Liver (tissue), 9 donors: Measurements from ENCODE around the gene MOSPD3. TPM values are rescaled to one million over a fixed set of nuclear protein-coding genes. Genes with fewer than 3 reads are reported as not detected.

Experiments used
- DNase-seq: peaks from one replicate; pipeline ENCODE4 v3.0.0-alpha.2; 2017; ENCODE audit warnings: low spot score
- H3K27ac ChIP-seq, 2 donors: one replicate each; pipeline ENCODE4 v1.7.0; 2013; ENCODE audit warnings: inconsistent platforms in 2 of 2, low read length in 2 of 2, control low read depth in 1 of 2, low read depth in 1 of 2, mild to moderate bottlenecking in 1 of 2
- H3K27me3 ChIP-seq, 4 donors: one replicate each; pipeline versions ENCODE4 v1.6.1 to v1.7.0; 2013; ENCODE audit warnings: low read length in 3 of 4, inconsistent platforms in 1 of 4, mild to moderate bottlenecking in 1 of 4, moderate library complexity in 1 of 4; ENCODE audit not compliant: control insufficient read depth in 4 of 4, insufficient read depth in 4 of 4
- H3K36me3 ChIP-seq, 4 donors: one replicate each; pipeline versions ENCODE4 v1.6.1 to v1.7.0; 2013; ENCODE audit warnings: low read length in 3 of 4, mild to moderate bottlenecking in 3 of 4, low read depth in 1 of 4, moderate library complexity in 1 of 4; ENCODE audit not compliant: control insufficient read depth in 4 of 4, insufficient read depth in 3 of 4
- H3K4me1 ChIP-seq, 4 donors: one replicate each; pipeline versions ENCODE4 v1.6.1 to v1.7.0; 2013; ENCODE audit warnings: low read length in 3 of 4, mild to moderate bottlenecking in 3 of 4, moderate library complexity in 1 of 4; ENCODE audit not compliant: control insufficient read depth in 4 of 4, insufficient read depth in 4 of 4
- H3K4me3 ChIP-seq, 3 donors: one replicate each; pipeline versions ENCODE4 v1.6.1 to v1.7.0; 2013; ENCODE audit warnings: low read length in 3 of 3, control low read depth in 1 of 3, low read depth in 1 of 3, mild to moderate bottlenecking in 1 of 3
- H3K9ac ChIP-seq, 2 donors: one replicate each; pipeline ENCODE4 v1.7.0; 2013; ENCODE audit warnings: low read length in 2 of 2, mild to moderate bottlenecking in 2 of 2, moderate library complexity in 2 of 2, control low read depth in 1 of 2, low read depth in 1 of 2
- H3K9me3 ChIP-seq, 4 donors: one replicate each; pipeline versions ENCODE4 v1.6.1 to v1.7.0; 2013; ENCODE audit warnings: low read length in 3 of 4; ENCODE audit not compliant: control insufficient read depth in 4 of 4
- FOXA1 ChIP-seq: IDR thresholded peaks from 2 replicates; pipeline ENCODE4 v1.6.1; 2016; ENCODE audit warnings: antibody characterized with exemption
- FOXA2 ChIP-seq: IDR thresholded peaks from 2 replicates; pipeline ENCODE4 v1.6.1; 2016; ENCODE audit warnings: antibody characterized with exemption
- GABPA ChIP-seq, 2 donors: IDR thresholded peaks in 1 of 2; conservative IDR thresholded peaks in 1 of 2; 2 replicates each; pipeline ENCODE4 v1.6.1; 2016; ENCODE audit warnings: antibody characterized with exemption in 2 of 2, mild to moderate bottlenecking in 1 of 2, moderate library complexity in 1 of 2
- HNF4A ChIP-seq, 2 donors: conservative IDR thresholded peaks; 2 replicates each; pipeline ENCODE4 v1.6.1; 2016; ENCODE audit warnings: antibody characterized with exemption in 2 of 2, mild to moderate bottlenecking in 2 of 2
- HNF4G ChIP-seq: IDR thresholded peaks from 2 replicates; pipeline ENCODE4 v1.6.1; 2016; ENCODE audit warnings: antibody characterized with exemption
- JUND ChIP-seq, 2 donors: IDR thresholded peaks; 2 replicates each; pipeline ENCODE4 v1.6.1; 2016; ENCODE audit warnings: antibody characterized with exemption in 2 of 2
- MAX ChIP-seq: IDR thresholded peaks from 2 replicates; pipeline ENCODE4 v1.6.1; 2016; ENCODE audit warnings: antibody characterized with exemption
- NR2F2 ChIP-seq: IDR thresholded peaks from 2 replicates; pipeline ENCODE4 v1.6.1; 2016; ENCODE audit warnings: antibody characterized with exemption
- REST ChIP-seq: IDR thresholded peaks from 2 replicates; pipeline ENCODE4 v1.6.1; 2016; ENCODE audit warnings: antibody characterized with exemption, mild to moderate bottlenecking
- RXRA ChIP-seq, 2 donors: IDR thresholded peaks; 2 replicates each; pipeline ENCODE4 v1.6.1; 2017 to 2018; ENCODE audit warnings: antibody characterized with exemption in 2 of 2, mild to moderate bottlenecking in 1 of 2
- SP1 ChIP-seq: IDR thresholded peaks from 2 replicates; pipeline ENCODE4 v1.6.1; 2018; ENCODE audit warnings: antibody characterized with exemption, mild to moderate bottlenecking
- YY1 ChIP-seq: IDR thresholded peaks from 2 replicates; pipeline ENCODE4 v1.6.1; 2016; ENCODE audit warnings: antibody characterized with exemption, mild to moderate bottlenecking
- ZBTB33 ChIP-seq: IDR thresholded peaks from 2 replicates; pipeline ENCODE4 v1.6.1; 2016; ENCODE audit warnings: antibody characterized with exemption
- WGBS: extraction: QIAGEN DNeasy Blood & Tissue Kit; methylation state at CpG from one replicate; pipeline ENCODE4 v1.1.7; 2013; 5-methylcytosine and 5-hydroxymethylcytosine counted together
- polyA plus RNA-seq, 2 donors: library from polyadenylated mRNA; stranded (reverse) in 1 of 2; unstranded in 1 of 2; fragments of 200-250 nt in 1 of 2; fragments of >200 nt in 1 of 2; fragmentation: Nextera tagmentation in 1 of 2; extraction: Ambion mirVana in 1 of 2; gene quantifications; one replicate each; pipeline versions ENCODE4 v1.2.1 to v1.2.3, GENCODE V29; 2013 to 2015
- total RNA-seq, 2 donors: library from RNA; depleted of rRNA; stranded (reverse); fragments of >200 nt; gene quantifications; one replicate each; pipeline ENCODE4 v1.2.3, GENCODE V29; 2014
- TF ChIP-seq, protein P1 (sequence below): IDR thresholded peaks from 2 replicates; pipeline ENCODE4 v1.6.1; 2016; ENCODE audit warnings: antibody characterized with exemption
- donor health status: healthy.
- donor health status: healthy.
- donor health status: healthy.
- donor health status: healthy.
- donor health status: healthy.

Gene MOSPD3
- total and polyA plus RNA-seq, 4 donors, result 3.5 to 15.7 (median 8.6) TPM

- H3K9me3 ChIP-seq, result no peaks in the 10 kb centered on the region
- H3K27ac ChIP-seq, result peak overlapping the region; percentile 69 to 97
- H3K27me3 ChIP-seq, result no peaks in the 10 kb centered on the region
These were observed 28.9 kb upstream of the MOSPD3 start for GRCh38 chr7:100583132-100584053.

More at GRCh38 chr7:100583132-100584053, 28.9 kb upstream of the MOSPD3 start:
- TF ChIP-seq NR2F2 (no peak), REST (no peak), ZBTB33 (no peak), HNF4A (conservative IDR thresholded peaks at IDR 0.05) (no peak), HNF4G (no peak), MAX (no peak), FOXA2 (no peak), FOXA1 (no peak), RXRA (IDR thresholded peaks at IDR 0.05) (no peak), YY1 (no peak), JUND (IDR thresholded peaks at IDR 0.05) (no peak), GABPA (IDR thresholded peaks at IDR 0.05 in 1 of 2, conservative IDR thresholded peaks at IDR 0.05 in 1 of 2) (no peak), SP1 (no peak)
- TF ChIP-seq, protein P1, sequence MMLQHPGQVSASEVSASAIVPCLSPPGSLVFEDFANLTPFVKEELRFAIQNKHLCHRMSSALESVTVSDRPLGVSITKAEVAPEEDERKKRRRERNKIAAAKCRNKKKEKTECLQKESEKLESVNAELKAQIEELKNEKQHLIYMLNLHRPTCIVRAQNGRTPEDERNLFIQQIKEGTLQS, result no peak
- Histone ChIP-seq H3K9ac (peak overlapping the region in 1 of 2 donors; percentile 14), H3K4me3 (peak overlapping the region in 1 of 3 donors; percentile 77), H3K4me1 (peaks cover 2 to 38% (median 23%) of the 10 kb centered on the region in 4 donors), H3K36me3 (peaks cover 17 to 35% (median 21%) of the 10 kb centered on the region in 4 donors)
- WGBS, result 62% methylated on average over 23 of the region's 23 CpGs
- DNase-seq, result no peak
